ENCODE results near the gene POLN.

GRCh38 chr4:2259541-2260343 is 17.8 kb upstream of the POLN start:
- TF ChIP-seq MAX (CRISPR knock-in tag; IDR thresholded peaks at IDR 0.05) (no peak), CTCF (IDR thresholded peaks at IDR 0.05) (no peak), GABPB1 (CRISPR knock-in tag; IDR thresholded peaks at IDR 0.05) (no peak), ZSCAN18 (CRISPR knock-in tag; IDR thresholded peaks at IDR 0.05) (no peak), ARID4B (CRISPR knock-in tag; IDR thresholded peaks at IDR 0.05; ENCODE audit: borderline replicate concordance) (no peak), FOXP4 (CRISPR knock-in tag; IDR thresholded peaks at IDR 0.05) (no peak), JUN (CRISPR knock-in tag; IDR thresholded peaks at IDR 0.05) (no peak), ZNF121 (CRISPR knock-in tag; IDR thresholded peaks at IDR 0.05) (no peak), ZNF425 (CRISPR knock-in tag; conservative IDR thresholded peaks at IDR 0.05) (no peak), ZNF423 (CRISPR knock-in tag; IDR thresholded peaks at IDR 0.05) (no peak), USF1 (CRISPR knock-in tag; IDR thresholded peaks at IDR 0.05) (no peak), USF2 (CRISPR knock-in tag; IDR thresholded peaks at IDR 0.05) (no peak), HMGXB4 (CRISPR knock-in tag; IDR thresholded peaks at IDR 0.05) (no peak), ATF3 (CRISPR knock-in tag; conservative IDR thresholded peaks at IDR 0.05) (no peak)

All from WTC11 (cell line).